ENCODE data around the gene UROC1.

Gene UROC1

DNA sequence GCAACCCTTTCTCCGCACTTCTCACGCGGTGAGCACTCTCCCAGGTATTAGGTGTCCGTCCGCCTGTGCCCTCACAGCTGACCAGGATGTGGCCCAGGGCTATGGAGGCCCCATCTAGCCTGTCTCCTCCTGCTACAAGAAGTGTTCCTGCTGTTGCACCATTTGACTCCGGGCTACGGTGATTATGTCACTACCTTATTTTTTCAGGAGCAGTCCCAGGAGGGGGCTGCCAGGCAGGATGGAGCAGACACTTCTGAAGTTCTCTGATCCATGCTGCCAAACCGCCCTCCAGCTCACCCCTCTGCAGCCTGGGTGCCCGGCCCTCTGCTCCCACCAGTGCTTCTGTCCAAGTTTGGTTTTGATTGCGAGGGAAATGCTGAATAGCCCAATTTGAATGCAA is 78.8 kb downstream of the UROC1 start:
- DNase-seq, result peak; percentile 18

DNA sequence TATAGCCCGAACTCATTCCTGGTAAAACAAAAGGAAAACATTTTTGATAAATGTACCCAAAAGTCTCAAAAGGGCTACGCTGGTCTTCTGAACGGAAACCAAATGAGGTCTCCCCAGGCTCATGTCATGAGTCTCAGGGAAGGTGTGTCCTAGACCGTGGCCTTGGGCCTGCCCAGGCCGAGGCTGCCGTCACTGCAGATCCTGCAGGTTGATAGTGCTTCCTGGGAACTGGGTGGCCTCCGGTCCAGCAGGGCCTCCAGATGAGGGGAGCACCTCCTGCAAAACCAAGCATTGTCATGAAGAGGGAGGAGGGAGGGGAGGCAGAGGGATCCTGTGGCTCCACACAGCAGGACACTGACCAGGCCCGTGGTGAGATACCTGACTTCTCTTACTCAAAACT is 79.4 kb downstream of the UROC1 start:
- peak; percentile 8 for DNase-seq

DNA sequence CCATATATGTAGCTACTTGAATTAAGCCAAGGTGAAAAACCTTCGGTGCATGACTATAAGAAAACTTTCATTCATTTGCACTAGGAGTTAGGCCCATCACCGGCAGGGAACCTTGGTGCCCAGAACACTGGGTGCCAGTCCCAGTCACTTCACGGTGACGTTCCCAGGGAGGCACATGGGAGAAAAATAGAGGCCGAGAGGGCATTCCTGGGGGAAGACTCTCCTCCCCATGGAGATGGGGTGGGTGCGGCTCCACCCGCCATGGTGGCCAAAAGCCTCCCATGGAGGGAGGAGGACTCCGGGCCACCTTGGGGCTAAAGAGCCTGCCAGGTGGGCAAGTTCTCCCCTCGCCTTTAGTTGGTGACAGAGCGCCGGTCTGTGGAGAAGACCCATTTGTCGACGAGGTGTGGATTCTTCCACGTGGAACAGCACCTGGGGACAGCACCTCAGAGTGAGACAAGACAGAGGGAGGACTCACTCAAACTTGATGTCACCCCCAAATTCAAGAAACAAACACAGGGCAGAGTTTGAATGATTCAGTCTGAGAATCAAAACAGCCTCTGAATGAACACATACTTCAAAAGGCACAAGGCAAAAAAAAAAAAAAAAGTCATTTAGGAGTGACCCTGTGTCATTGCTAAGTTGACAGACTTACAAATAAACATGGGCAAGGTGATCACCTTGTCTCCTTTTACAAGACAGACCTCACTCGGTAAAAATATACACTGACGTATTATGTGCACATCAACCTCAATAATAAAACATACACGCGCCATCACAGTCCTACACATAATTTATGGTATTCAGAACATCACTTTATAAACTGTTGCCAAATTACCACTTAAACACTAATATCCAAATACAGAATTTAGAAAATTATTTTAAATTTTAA is 80.5 kb downstream of the UROC1 start:
- peak; percentile 9 for DNase-seq

DNA sequence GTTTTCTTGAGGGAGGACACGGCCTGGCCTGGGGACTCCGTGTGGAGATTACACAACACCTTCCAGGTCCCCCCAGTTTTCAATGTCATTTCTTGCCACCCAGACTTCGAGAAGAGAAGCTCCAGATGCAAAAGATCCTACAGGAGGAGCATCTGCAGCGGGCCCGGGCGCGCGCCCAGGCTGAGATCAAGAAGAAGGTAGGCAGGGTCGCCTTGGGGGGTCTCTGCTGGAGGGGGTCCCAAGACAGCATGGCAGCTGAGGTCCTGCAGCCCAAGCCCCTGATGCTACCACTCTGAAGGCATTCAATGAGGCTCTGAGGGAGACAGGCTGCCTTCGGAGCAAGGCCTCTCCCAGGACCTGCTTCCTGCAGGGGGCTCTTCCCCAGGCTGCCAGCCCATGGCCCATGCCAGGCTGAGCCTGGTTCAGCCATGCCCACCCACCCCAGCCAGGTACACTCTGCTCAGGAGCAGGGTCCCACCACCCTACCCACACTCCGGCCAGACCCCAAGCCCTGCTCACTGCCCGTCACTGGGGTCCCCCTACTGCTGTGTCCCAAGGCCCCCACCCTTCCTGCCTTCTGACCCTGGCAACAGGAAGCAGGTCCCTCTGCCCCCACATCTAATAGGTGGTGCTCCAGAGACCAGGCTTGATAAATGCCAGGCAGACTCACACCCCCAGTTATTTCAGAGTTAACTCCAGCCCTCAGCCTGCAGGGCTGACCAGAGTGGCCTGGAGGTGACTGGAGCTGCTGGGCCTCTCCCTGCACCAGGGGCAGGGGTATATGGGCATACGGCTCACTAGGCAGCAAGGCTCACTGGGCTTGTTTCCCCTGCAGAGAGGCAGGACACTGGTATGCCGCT is 81.9 kb downstream of the UROC1 start:
- peak; percentile 21 for DNase-seq

DNA sequence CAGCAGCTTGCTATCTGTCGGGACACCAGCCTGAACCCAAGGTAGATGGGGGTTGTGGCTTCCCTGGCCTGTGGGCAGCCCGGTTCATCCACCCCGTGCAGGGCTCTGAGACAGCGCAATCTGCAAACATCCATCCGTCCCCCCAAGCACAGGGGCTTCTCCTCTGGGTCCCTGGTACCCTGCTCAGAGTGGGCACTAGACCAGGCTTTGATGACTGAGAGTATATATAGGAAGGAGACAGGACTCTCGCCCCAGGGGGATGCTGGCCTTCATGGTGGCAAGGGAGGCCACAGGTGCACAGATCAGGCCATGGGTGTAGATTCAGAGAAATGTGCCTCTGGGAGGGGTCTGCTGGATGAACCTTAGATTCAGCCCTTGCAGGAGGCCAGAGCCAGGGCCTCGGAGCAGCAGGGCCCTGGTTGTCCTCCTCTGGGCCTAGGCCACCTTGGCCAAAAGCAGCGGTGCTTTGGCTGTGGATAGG is 82.6 kb downstream of the UROC1 start:
- DNase-seq, result peak; percentile 18

DNA sequence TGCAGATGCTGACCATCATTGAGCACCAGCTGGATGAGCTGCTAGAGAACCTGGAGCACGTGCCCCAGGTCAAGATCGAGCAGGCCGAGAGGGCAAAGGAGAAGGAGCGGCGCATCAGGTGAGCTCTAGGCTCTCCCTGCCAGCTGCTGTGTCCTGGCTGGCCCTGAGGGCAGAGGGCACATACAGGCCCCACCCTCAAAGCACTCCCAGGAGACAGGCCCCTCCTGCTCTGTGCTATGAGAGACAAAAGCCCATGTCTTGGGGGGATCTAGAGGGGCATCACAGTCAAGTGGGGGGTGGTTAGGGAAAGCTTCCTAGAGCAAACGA is 83.3 kb downstream of the UROC1 start:
- no peak for DNase-seq

DNA sequence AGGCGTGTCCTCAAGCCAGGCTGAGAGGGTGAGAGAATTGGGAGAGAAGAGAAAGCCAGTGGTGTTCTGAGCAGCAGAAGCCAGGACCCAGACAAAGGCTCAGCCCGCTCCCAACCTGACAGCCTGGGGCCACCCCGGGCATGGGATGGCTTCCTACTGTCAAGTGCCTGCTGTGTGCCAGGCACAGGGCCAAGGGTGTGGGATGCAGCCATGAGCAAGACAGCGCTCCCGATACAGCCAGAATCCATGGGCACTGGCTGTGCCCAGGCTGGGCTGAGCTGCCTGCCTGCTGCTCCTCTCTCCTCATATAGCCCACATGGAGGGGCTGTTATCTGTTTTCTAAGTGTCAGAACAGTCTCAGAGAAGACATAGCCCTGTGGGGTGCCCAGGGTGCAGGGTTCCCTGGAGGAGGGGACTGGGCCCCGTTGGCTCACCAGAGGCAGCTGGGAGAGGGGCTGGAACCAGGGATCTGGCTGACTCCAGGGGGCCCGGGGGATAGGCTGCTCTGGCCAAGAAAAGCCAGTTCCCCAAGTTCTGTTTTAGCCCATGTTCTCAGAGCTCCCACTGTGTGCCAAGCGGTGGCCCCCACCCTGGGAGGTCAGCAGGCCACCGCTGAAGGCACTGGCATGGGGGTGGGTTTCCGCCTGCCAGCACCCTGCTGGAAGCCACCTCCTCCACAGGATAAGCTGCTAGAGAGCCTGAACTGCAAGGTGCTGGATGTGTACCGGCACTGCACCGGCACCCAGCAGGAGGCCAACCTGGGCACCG is 83.9 kb downstream of the UROC1 start:
- DNase-seq, result no peak

DNA sequence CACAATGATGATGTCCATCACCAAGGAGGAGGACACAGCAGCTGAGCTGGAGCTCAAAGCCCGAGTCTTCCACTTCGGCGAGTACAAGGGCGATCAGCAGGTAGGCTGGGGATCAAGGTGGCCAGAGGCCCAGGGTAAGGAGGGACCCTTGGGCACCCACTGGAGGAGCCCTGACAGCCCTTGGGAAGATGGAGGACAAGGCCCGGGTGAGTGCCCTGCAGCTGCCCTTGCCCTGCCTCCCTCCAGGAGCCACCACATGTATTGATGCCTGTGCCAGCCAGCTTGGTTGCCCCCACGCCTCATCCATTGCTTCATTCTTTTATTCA is 84.5 kb downstream of the UROC1 start:
- DNase-seq, result no peak

DNA sequence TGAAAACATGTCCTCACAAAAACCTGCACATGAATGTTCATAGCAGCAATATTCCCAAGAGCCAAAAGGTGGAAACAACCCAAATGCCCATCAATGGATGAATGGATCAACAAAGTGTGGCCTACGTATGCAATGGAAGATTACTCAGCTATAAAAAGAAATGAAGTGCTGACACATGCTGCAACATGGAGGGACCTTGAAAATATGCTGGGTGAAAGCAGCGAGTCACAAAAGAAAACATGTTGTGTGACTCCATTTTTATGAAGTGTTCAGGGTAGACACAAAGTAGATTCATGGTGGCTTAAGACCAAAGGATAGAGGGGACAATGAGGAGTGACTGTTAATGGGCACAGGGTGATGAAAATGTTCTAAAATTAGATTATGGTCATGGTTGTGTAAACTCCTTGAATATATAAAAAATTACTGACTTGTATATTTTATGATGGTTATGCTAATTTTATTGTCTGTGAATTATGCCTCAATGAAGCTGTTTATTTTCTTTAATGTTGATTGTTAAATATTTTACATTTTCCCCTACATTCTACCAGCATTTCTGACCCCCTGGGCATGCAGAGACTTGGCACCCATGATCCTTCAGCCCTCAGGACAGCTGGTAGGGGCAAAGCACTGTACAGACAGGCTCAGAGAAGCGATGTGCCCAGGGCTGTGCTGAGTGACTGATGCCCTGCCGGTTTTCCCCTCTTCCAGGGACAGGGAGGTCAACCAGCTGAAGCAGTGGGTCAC is 85.0 kb downstream of the UROC1 start:
- no peak for DNase-seq

Data from activated CD4-positive, CD25-positive, alpha-beta regulatory T cell treated with anti-CD3 and anti-CD28 coated beads, Interleukin-2, amount 50 U/mL, for 72 hours (primary cell).